ENCODE results near the gene DYNC1I2.

DNA sequence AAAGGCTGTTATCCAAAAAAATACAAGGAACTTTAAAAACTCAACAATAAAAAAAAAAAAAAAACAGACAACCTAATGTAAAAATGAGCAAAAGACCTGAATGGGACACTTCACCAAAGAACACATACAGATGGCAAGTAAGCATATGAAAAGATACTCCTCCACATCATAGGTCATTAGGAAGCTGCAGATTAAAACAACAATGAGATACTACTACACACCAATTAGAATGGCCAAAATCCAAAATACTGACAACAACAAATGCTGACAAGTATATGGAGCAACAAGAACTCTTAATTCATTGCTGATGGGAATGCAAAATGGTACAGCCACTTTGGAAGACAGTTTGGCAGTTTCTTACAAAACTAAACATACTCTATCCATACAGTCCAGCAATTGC is 84.2 kb downstream of the DYNC1I2 start:
- TF ChIP-seq, protein P1, sequence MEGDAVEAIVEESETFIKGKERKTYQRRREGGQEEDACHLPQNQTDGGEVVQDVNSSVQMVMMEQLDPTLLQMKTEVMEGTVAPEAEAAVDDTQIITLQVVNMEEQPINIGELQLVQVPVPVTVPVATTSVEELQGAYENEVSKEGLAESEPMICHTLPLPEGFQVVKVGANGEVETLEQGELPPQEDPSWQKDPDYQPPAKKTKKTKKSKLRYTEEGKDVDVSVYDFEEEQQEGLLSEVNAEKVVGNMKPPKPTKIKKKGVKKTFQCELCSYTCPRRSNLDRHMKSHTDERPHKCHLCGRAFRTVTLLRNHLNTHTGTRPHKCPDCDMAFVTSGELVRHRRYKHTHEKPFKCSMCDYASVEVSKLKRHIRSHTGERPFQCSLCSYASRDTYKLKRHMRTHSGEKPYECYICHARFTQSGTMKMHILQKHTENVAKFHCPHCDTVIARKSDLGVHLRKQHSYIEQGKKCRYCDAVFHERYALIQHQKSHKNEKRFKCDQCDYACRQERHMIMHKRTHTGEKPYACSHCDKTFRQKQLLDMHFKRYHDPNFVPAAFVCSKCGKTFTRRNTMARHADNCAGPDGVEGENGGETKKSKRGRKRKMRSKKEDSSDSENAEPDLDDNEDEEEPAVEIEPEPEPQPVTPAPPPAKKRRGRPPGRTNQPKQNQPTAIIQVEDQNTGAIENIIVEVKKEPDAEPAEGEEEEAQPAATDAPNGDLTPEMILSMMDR (IDR thresholded peaks at IDR 0.05; ENCODE audit: low read length) = no peak
- no peak for TF ChIP-seq EZH2 (IDR thresholded peaks at IDR 0.05; ENCODE audit: borderline replicate concordance, low read length)

Data from OCI-LY1 (cell line).